Stimulated activated naive B cell treated with anti-CD40 and anti-IgM and Interleukin-4, amounts not matched to agents 10 μg/mL and 1 μg/mL and 100 μg/mL, for 72 hours (primary cell): ENCODE measurements around the gene DAGLA.

Experiments
- ATAC-seq, 2 donors: fragments of 150-1000 bp; cut with Tn5 transposase; replicated peaks; 2 replicates each; pipeline ENCODE4 v1.10.0; 2021; ENCODE audit warnings: moderate library complexity in 1 of 2
- DNase-seq: peaks from one replicate; pipeline ENCODE4 v3.0.0; 2021
- H3K27ac Mint-ChIP-seq: one replicate; pipeline ENCODE4 v1.8.0; 2022; ENCODE audit warnings: mild to moderate bottlenecking, mixed read lengths
- H3K27me3 Mint-ChIP-seq, 2 donors: one replicate each; pipeline ENCODE4 v1.8.0; 2022; ENCODE audit warnings: mixed read lengths in 2 of 2
- H3K36me3 Mint-ChIP-seq, 2 donors: one replicate each; pipeline ENCODE4 v1.8.0; 2022; ENCODE audit warnings: mixed read lengths in 2 of 2, mild to moderate bottlenecking in 1 of 2
- H3K4me1 Mint-ChIP-seq, 2 donors: one replicate each; pipeline ENCODE4 v1.8.0; 2022; ENCODE audit warnings: mixed read lengths in 2 of 2, mild to moderate bottlenecking in 1 of 2
- H3K4me3 Mint-ChIP-seq, 2 donors: one replicate each; pipeline ENCODE4 v1.8.0; 2022; ENCODE audit warnings: mild to moderate bottlenecking in 2 of 2, mixed read lengths in 2 of 2, moderate library complexity in 1 of 2
- H3K9me3 Mint-ChIP-seq, 2 donors: one replicate each; pipeline ENCODE4 v1.8.0; 2022; ENCODE audit warnings: mixed read lengths in 2 of 2, mild to moderate bottlenecking in 1 of 2

Gene DAGLA

GRCh38 chr11:61776561-61777075 lies 96.4 kb downstream of the DAGLA start:
- no peak overlapping the region for H3K27ac Mint-ChIP-seq
- ATAC-seq (peak; percentile 81 to 84), DNase-seq (peak; percentile 38)
- H3K4me1 Mint-ChIP-seq, result peaks cover 12 to 19% of the 10 kb centered on the region in 2 donors
- peak overlapping the region; percentile 57 to 60 for H3K4me3 Mint-ChIP-seq
- H3K36me3 Mint-ChIP-seq, result peaks cover 2 to 9% of the 10 kb centered on the region in 2 donors
- H3K9me3 Mint-ChIP-seq, result no peaks in the 10 kb centered on the region
- H3K27me3 Mint-ChIP-seq, result peaks cover 31 to 39% of the 10 kb centered on the region in 2 donors

- peaks cover 31 to 39% of the 10 kb centered on the region in 2 donors for H3K27me3 Mint-ChIP-seq
- H3K4me1 Mint-ChIP-seq, result peaks cover 12 to 19% of the 10 kb centered on the region in 2 donors
- H3K36me3 Mint-ChIP-seq, result peaks cover 6 to 11% of the 10 kb centered on the region in 2 donors
- H3K9me3 Mint-ChIP-seq, result no peaks in the 10 kb centered on the region
- peak; percentile 16 for DNase-seq
- peak overlapping the region; percentile 57 to 60 for H3K4me3 Mint-ChIP-seq
- no peak overlapping the region for H3K27ac Mint-ChIP-seq
- peak; percentile 44 to 55 for ATAC-seq
These were observed 97.3 kb downstream of the DAGLA start for GRCh38 chr11:61777234-61778090.

- DNase-seq (no peak), ATAC-seq (no peak)
- Mint-ChIP-seq H3K4me1 (peaks cover 12 to 19% of the 10 kb centered on the region in 2 donors), H3K27me3 (peaks cover 31 to 35% of the 10 kb centered on the region in 2 donors), H3K9me3 (no peaks in the 10 kb centered on the region), H3K4me3 (no peak overlapping the region), H3K27ac (no peak overlapping the region), H3K36me3 (peaks cover 8 to 17% of the 10 kb centered on the region in 2 donors)
These were observed 98.2 kb downstream of the DAGLA start for GRCh38 chr11:61778357-61778886.

- no peaks in the 10 kb centered on the region for H3K9me3 Mint-ChIP-seq
- peaks cover 31 to 35% of the 10 kb centered on the region in 2 donors for H3K27me3 Mint-ChIP-seq
- no peak overlapping the region for H3K27ac Mint-ChIP-seq
- DNase-seq (no peak), ATAC-seq (no peak)
- H3K4me3 Mint-ChIP-seq, result no peak overlapping the region
- H3K4me1 Mint-ChIP-seq, result peaks cover 14 to 19% of the 10 kb centered on the region in 2 donors
- H3K36me3 Mint-ChIP-seq, result peaks cover 11 to 24% of the 10 kb centered on the region in 2 donors
These were observed 98.9 kb downstream of the DAGLA start for GRCh38 chr11:61778920-61779650.

- Mint-ChIP-seq H3K4me3 (no peak overlapping the region), H3K36me3 (peaks cover 19 to 32% of the 10 kb centered on the region in 2 donors), H3K27ac (peak overlapping the region; percentile 74), H3K4me1 (peaks cover 19 to 27% of the 10 kb centered on the region in 2 donors), H3K27me3 (peaks cover 26 to 31% of the 10 kb centered on the region in 2 donors), H3K9me3 (no peaks in the 10 kb centered on the region)
- ATAC-seq, result no peak
- no peak for DNase-seq
These were observed 99.7 kb downstream of the DAGLA start for GRCh38 chr11:61779666-61780525.

- Mint-ChIP-seq H3K27ac (no peak overlapping the region), H3K9me3 (no peaks in the 10 kb centered on the region), H3K4me1 (peaks cover 18 to 28% of the 10 kb centered on the region in 2 donors), H3K27me3 (peaks cover 19 to 24% of the 10 kb centered on the region in 2 donors), H3K36me3 (peaks cover 26 to 40% of the 10 kb centered on the region in 2 donors), H3K4me3 (no peak overlapping the region)
- DNase-seq (no peak), ATAC-seq (no peak)
These were observed 100.5 kb downstream of the DAGLA start for GRCh38 chr11:61780581-61781162.

GRCh38 chr11:61781585-61781984 lies 101.4 kb downstream of the DAGLA start:
- Mint-ChIP-seq H3K4me1 (peaks cover 20 to 32% of the 10 kb centered on the region in 2 donors), H3K36me3 (peaks cover 26 to 44% of the 10 kb centered on the region in 2 donors), H3K27ac (no peak overlapping the region), H3K4me3 (no peak overlapping the region), H3K27me3 (peaks cover 10 to 18% of the 10 kb centered on the region in 2 donors), H3K9me3 (no peaks in the 10 kb centered on the region)
- ATAC-seq (no peak), DNase-seq (no peak)

- DNase-seq (no peak), ATAC-seq (no peak)
- peaks cover 27 to 44% of the 10 kb centered on the region in 2 donors for H3K36me3 Mint-ChIP-seq
- no peak overlapping the region for H3K4me3 Mint-ChIP-seq
- no peak overlapping the region for H3K27ac Mint-ChIP-seq
- H3K9me3 Mint-ChIP-seq, result no peaks in the 10 kb centered on the region
- peaks cover 7 to 16% of the 10 kb centered on the region in 2 donors for H3K27me3 Mint-ChIP-seq
- H3K4me1 Mint-ChIP-seq, result peaks cover 17 to 32% of the 10 kb centered on the region in 2 donors
These were observed 102.1 kb downstream of the DAGLA start for GRCh38 chr11:61782299-61782698.

GRCh38 chr11:61782841-61783240 lies 102.7 kb downstream of the DAGLA start:
- H3K4me1 Mint-ChIP-seq, result peaks cover 17 to 31% of the 10 kb centered on the region in 2 donors
- ATAC-seq, result no peak
- no peak overlapping the region for H3K27ac Mint-ChIP-seq
- no peak overlapping the region for H3K4me3 Mint-ChIP-seq
- DNase-seq, result no peak
- no peaks in the 10 kb centered on the region for H3K9me3 Mint-ChIP-seq
- H3K36me3 Mint-ChIP-seq, result peaks cover 29 to 44% of the 10 kb centered on the region in 2 donors
- peaks cover 5 to 14% of the 10 kb centered on the region in 2 donors for H3K27me3 Mint-ChIP-seq

- H3K4me3 Mint-ChIP-seq, result no peak overlapping the region
- peaks cover 36 to 48% of the 10 kb centered on the region in 2 donors for H3K36me3 Mint-ChIP-seq
- no peak for DNase-seq
- ATAC-seq, result no peak
- no peaks in the 10 kb centered on the region for H3K9me3 Mint-ChIP-seq
- H3K4me1 Mint-ChIP-seq, result peaks cover 15 to 26% of the 10 kb centered on the region in 2 donors
- peak overlapping the region; percentile 47 for H3K27ac Mint-ChIP-seq
- H3K27me3 Mint-ChIP-seq, result peaks cover 0 to 4% of the 10 kb centered on the region in 2 donors
These were observed 103.7 kb downstream of the DAGLA start for GRCh38 chr11:61783717-61784505.

GRCh38 chr11:61784506-61784805 lies 104.3 kb downstream of the DAGLA start:
- no peak overlapping the region for H3K27ac Mint-ChIP-seq
- peaks cover 15 to 28% of the 10 kb centered on the region in 2 donors for H3K4me1 Mint-ChIP-seq
- peaks cover 0 to 4% of the 10 kb centered on the region in 2 donors for H3K27me3 Mint-ChIP-seq
- no peak for DNase-seq
- no peak for ATAC-seq
- no peak overlapping the region for H3K4me3 Mint-ChIP-seq
- H3K9me3 Mint-ChIP-seq, result no peaks in the 10 kb centered on the region
- peaks cover 38 to 50% of the 10 kb centered on the region in 2 donors for H3K36me3 Mint-ChIP-seq

GRCh38 chr11:61785837-61786402 lies 105.7 kb downstream of the DAGLA start:
- peaks cover 21 to 37% of the 10 kb centered on the region in 2 donors for H3K4me1 Mint-ChIP-seq
- peak overlapping the region; percentile 48 for H3K27ac Mint-ChIP-seq
- H3K36me3 Mint-ChIP-seq, result peaks cover 43 to 57% of the 10 kb centered on the region in 2 donors
- peak; percentile 24 to 71 for ATAC-seq
- no peaks in the 10 kb centered on the region for H3K27me3 Mint-ChIP-seq
- H3K9me3 Mint-ChIP-seq, result no peaks in the 10 kb centered on the region
- H3K4me3 Mint-ChIP-seq, result peak overlapping the region in 1 of 2 donors; percentile 23
- no peak for DNase-seq
